Spleen (tissue), 11 donors: ENCODE data around the gene TMEM181. TPM values are rescaled to one million over a fixed set of nuclear protein-coding genes. Genes with fewer than 3 reads are reported as not detected.

ENCODE experiments used
- DNase-seq: peaks from one replicate; pipeline ENCODE4 v3.0.0-alpha.2; 2020
- H3K27ac ChIP-seq, 8 donors: fragments of 200-600 bp; sonication (generic) in 7 of 8; 1 replicate in 4 of 8; 2 replicates in 4 of 8; pipeline versions ENCODE4 v1.5.0 to v1.8.0; 2016 to 2021; ENCODE audit warnings: inconsistent platforms in 4 of 8, mild to moderate bottlenecking in 4 of 8, moderate library complexity in 1 of 8
- H3K27me3 ChIP-seq, 7 donors: fragments of 200-600 bp; sonication (generic) in 6 of 7; replicated peaks in 1 of 7; 1 replicate in 4 of 7; 2 replicates in 3 of 7; pipeline versions ENCODE4 v1.5.0 to v1.8.0; 2016 to 2021; ENCODE audit warnings: inconsistent platforms in 3 of 7, mild to moderate bottlenecking in 1 of 7
- H3K36me3 ChIP-seq, 6 donors: fragments of 200-600 bp; sonication (generic) in 5 of 6; 1 replicate in 4 of 6; 2 replicates in 2 of 6; pipeline versions ENCODE4 v1.5.0 to v1.8.0; 2016 to 2021; ENCODE audit warnings: inconsistent platforms in 2 of 6
- H3K4me1 ChIP-seq, 6 donors: fragments of 200-600 bp; sonication (generic) in 5 of 6; 1 replicate in 3 of 6; 2 replicates in 3 of 6; pipeline versions ENCODE4 v1.5.0 to v1.8.0; 2016 to 2021; ENCODE audit warnings: inconsistent platforms in 3 of 6
- H3K4me3 ChIP-seq, 8 donors: fragments of 200-600 bp; sonication (generic) in 7 of 8; 1 replicate in 4 of 8; 2 replicates in 4 of 8; pipeline versions ENCODE4 v1.5.0 to v1.8.0; 2016 to 2021; ENCODE audit warnings: inconsistent platforms in 4 of 8, mild to moderate bottlenecking in 4 of 8, moderate library complexity in 2 of 8
- H3K9me3 ChIP-seq, 8 donors: fragments of 200-600 bp; sonication (generic) in 7 of 8; 1 replicate in 4 of 8; 2 replicates in 4 of 8; pipeline versions ENCODE4 v1.5.0 to v1.8.0; 2016 to 2021; ENCODE audit warnings: inconsistent platforms in 4 of 8
- POLR2A ChIP-seq, 3 donors: fragments of 450-650 bp; IDR thresholded peaks; one replicate each; pipeline ENCODE4 v1.5.1; 2017; ENCODE audit warnings: antibody characterized with exemption in 3 of 3, mild to moderate bottlenecking in 1 of 3
- POLR2AphosphoS5 ChIP-seq, 3 donors: sonication (generic); formaldehyde crosslinking; IDR thresholded peaks; one replicate each; pipeline ENCODE4 v1.5.1; 2017; ENCODE audit warnings: antibody characterized with exemption in 3 of 3
- WGBS, 5 donors: extraction: QIAGEN DNeasy Blood & Tissue Kit in 3 of 5; methylation state at CpG; one replicate each; pipeline versions ENCODE4 v1.1.5 to v1.1.7; 2013 to 2018; 5-methylcytosine and 5-hydroxymethylcytosine counted together
- intact Hi-C: fragments of 100-400 bp; cut with DNase I; formaldehyde crosslinking; loops from one replicate; pipeline ENCODE4 v1.15.0; 2023; ENCODE audit warnings: low total_unique reads
- polyA plus RNA-seq, 3 donors: library from polyadenylated mRNA; stranded (reverse); fragments of 200-250 nt; gene quantifications; one replicate each; pipeline ENCODE4 v1.2.1, GENCODE V29; 2013
- total RNA-seq, 7 donors: library from RNA; depleted of rRNA in 3 of 7; stranded (reverse); fragments of >200 nt in 3 of 7; fragmentation: NEBNext Ultra II Directional in 4 of 7; extraction: Animal tissue kit (Norgen Biotek cat#: 25700) in 4 of 7; gene quantifications; one replicate each; pipeline versions ENCODE4 v1.1.0 to v1.2.1, GENCODE V29; 2016 to 2021
- TF ChIP-seq, protein P1 (sequence below), 11 experiments: fragments of 200-600 bp in 7 of 11; fragments of 450-650 bp in 4 of 11; sonication (generic) in 4 of 11; IDR thresholded peaks in 8 of 11; conservative IDR thresholded peaks in 3 of 11; 1 replicate in 7 of 11; 2 replicates in 4 of 11; pipeline versions ENCODE4 v1.4.0 to v1.8.0; 2016 to 2021; ENCODE audit warnings: antibody characterized with exemption in 11 of 11, inconsistent platforms in 4 of 11, mild to moderate bottlenecking in 1 of 11
- donor health status: healthy with polysubstance abuse.
- donor health status: DM: no; HTN: no; CAD: no; lungs with moderate emphysema.
- donor health status: DM: no; HTN: no; CAD: no.
- donor health status: Bipolar disorder and iron deficiency.
- donor health status: healthy.
- donor health status: DM: no; HTN: no; CAD: no.
- donor health status: DM: yes; HTN: yes; CAD: no.

The TMEM181 gene
- total and polyA plus RNA-seq, 10 donors: 7.0 to 39.4 (median 23.6) TPM

- DNase-seq: no peak
- intact Hi-C loops: no loop called here
- no peak overlapping the region for H3K4me3 ChIP-seq
- H3K27me3 ChIP-seq: peaks cover 0 to 52% (median 4%) of the 10 kb centered on the region in 7 donors
- no peaks in the 10 kb centered on the region for H3K36me3 ChIP-seq
- peaks cover 0 to 29% (median 10%) of the 10 kb centered on the region in 8 donors for H3K9me3 ChIP-seq
- no peaks in the 10 kb centered on the region for H3K4me1 ChIP-seq
- TF ChIP-seq POLR2AphosphoS5 (IDR thresholded peaks at IDR 0.05): no peak
- TF ChIP-seq, protein P1, sequence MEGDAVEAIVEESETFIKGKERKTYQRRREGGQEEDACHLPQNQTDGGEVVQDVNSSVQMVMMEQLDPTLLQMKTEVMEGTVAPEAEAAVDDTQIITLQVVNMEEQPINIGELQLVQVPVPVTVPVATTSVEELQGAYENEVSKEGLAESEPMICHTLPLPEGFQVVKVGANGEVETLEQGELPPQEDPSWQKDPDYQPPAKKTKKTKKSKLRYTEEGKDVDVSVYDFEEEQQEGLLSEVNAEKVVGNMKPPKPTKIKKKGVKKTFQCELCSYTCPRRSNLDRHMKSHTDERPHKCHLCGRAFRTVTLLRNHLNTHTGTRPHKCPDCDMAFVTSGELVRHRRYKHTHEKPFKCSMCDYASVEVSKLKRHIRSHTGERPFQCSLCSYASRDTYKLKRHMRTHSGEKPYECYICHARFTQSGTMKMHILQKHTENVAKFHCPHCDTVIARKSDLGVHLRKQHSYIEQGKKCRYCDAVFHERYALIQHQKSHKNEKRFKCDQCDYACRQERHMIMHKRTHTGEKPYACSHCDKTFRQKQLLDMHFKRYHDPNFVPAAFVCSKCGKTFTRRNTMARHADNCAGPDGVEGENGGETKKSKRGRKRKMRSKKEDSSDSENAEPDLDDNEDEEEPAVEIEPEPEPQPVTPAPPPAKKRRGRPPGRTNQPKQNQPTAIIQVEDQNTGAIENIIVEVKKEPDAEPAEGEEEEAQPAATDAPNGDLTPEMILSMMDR (IDR thresholded peaks at IDR 0.05 in 8 of 11, conservative IDR thresholded peaks at IDR 0.05 in 3 of 11): no peak
- no peak for TF ChIP-seq POLR2A (IDR thresholded peaks at IDR 0.05)
- H3K27ac ChIP-seq: no peak overlapping the region
- 77 to 84% (median 82%) methylated on average over 7 to 8 of the region's 8 CpGs for WGBS, 5 donors
These were observed 30.3 kb upstream of the TMEM181 start for GRCh38 chr6:158529629-158530028.

GRCh38 chr6:158531566-158531965 lies 28.3 kb upstream of the TMEM181 start:
- H3K4me1 ChIP-seq: peaks cover 7 to 13% (median 12%) of the 10 kb centered on the region in 6 donors
- no peaks in the 10 kb centered on the region for H3K36me3 ChIP-seq
- intact Hi-C loops: no loop called here
- no peak overlapping the region for H3K27ac ChIP-seq
- no peak for DNase-seq
- H3K9me3 ChIP-seq: peaks cover 0 to 28% (median 10%) of the 10 kb centered on the region in 8 donors
- peaks cover 0 to 55% (median 16%) of the 10 kb centered on the region in 7 donors for H3K27me3 ChIP-seq
- no peak overlapping the region for H3K4me3 ChIP-seq
- WGBS, 5 donors: 79 to 84% (median 82%) methylated on average over 4 of the region's 4 CpGs
- TF ChIP-seq, protein P1 (IDR thresholded peaks at IDR 0.05 in 8 of 11, conservative IDR thresholded peaks at IDR 0.05 in 3 of 11): no peak
- no peak for TF ChIP-seq POLR2AphosphoS5 (IDR thresholded peaks at IDR 0.05)
- TF ChIP-seq POLR2A (IDR thresholded peaks at IDR 0.05): no peak

DNA sequence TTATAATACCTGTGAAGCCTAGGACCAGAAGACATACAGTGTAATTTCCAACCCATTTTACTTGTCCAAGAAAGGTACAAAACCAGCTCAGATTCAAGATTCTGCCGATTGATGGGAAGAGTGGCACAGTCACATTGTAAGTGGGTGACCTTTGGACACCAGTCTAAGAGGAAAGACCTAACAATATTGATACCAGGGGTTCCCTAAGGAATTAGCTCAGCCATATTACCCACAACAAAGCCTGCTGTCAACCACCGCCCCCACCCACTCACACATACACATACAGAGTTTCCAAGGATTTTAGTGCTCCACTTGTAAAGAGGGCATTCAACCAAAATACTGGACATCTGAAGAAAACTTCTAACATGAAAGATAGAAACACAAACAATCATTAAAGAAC lies 27.9 kb upstream of the TMEM181 start:
- Histone ChIP-seq H3K9me3 (peaks cover 0 to 24% (median 10%) of the 10 kb centered on the region in 8 donors), H3K27me3 (peaks cover 0 to 55% (median 20%) of the 10 kb centered on the region in 7 donors), H3K4me3 (no peak overlapping the region), H3K36me3 (no peaks in the 10 kb centered on the region), H3K4me1 (peaks cover 7 to 16% (median 15%) of the 10 kb centered on the region in 6 donors), H3K27ac (no peak overlapping the region)
- TF ChIP-seq POLR2A (IDR thresholded peaks at IDR 0.05): no peak
- TF ChIP-seq POLR2AphosphoS5 (IDR thresholded peaks at IDR 0.05): no peak
- TF ChIP-seq, protein P1 (IDR thresholded peaks at IDR 0.05 in 8 of 11, conservative IDR thresholded peaks at IDR 0.05 in 3 of 11): no peak
- DNase-seq: no peak
- 84 to 95% (median 92%) methylated on average over 2 of the region's 2 CpGs for WGBS, 5 donors
- intact Hi-C loops: no loop called here

GRCh38 chr6:158536084-158536890 lies 23.6 kb upstream of the TMEM181 start:
- Histone ChIP-seq H3K4me1 (peaks cover 7 to 24% (median 20%) of the 10 kb centered on the region in 6 donors), H3K36me3 (no peaks in the 10 kb centered on the region), H3K9me3 (peaks cover 0 to 8% (median 0%) of the 10 kb centered on the region in 8 donors), H3K27ac (peak overlapping the region in 5 of 8 donors; percentile 57 to 78 (median 75)), H3K4me3 (peak overlapping the region; percentile 33 to 75 (median 58)), H3K27me3 (peaks cover 0 to 72% (median 30%) of the 10 kb centered on the region in 7 donors)
- intact Hi-C loops: no loop called here
- DNase-seq: peak; percentile 85
- TF ChIP-seq, protein P1 (IDR thresholded peaks at IDR 0.05 in 8 of 11, conservative IDR thresholded peaks at IDR 0.05 in 3 of 11): no peak
- TF ChIP-seq POLR2AphosphoS5 (IDR thresholded peaks at IDR 0.05) (peak; percentile 52 to 77 (median 69)), POLR2A (IDR thresholded peaks at IDR 0.05) (no peak)
- WGBS, 5 donors: 1 to 2% (median 1%) methylated on average over 18 to 75 of the region's 75 CpGs
